Measurements from ENCODE around the gene NGB.

GRCh38 chr14:77236814-77237213 is 34.2 kb downstream of the NGB start:
- TF ChIP-seq POLR2A (IDR thresholded peaks at IDR 0.05), result no peak
- no peak for TF ChIP-seq CTCF (IDR thresholded peaks at IDR 0.05)
- no peak for TF ChIP-seq EP300 (IDR thresholded peaks at IDR 0.05)
- TF ChIP-seq POLR2AphosphoS5 (IDR thresholded peaks at IDR 0.05), result no peak

Measured in sigmoid colon (tissue), 4 donors.